ENCODE measurements around the gene ZNF613.
"Not testable (repeated sequence)": the region's sequence is repeated elsewhere in the genome, so short reads cannot be mapped to it uniquely, and the experiment has no call there.

- TF ChIP-seq CTCF (conservative IDR thresholded peaks at IDR 0.05; ENCODE audit: low read depth, low read length); EZH2phosphoT487 (IDR thresholded peaks at IDR 0.05; ENCODE audit: borderline replicate concordance, low read length): not testable (repeated sequence)
Observed at GRCh38 chr19:51960621-51961233, 33.5 kb downstream of the ZNF613 start.
